IPS-NIHi7 (cell line): ENCODE results near the gene PLEKHA6.
A peak's percentile ranks its signal among the peaks of the same experiment; 100 is the strongest.
"Not testable (repeated sequence)": the region's sequence is repeated elsewhere in the genome, so short reads cannot be mapped to it uniquely, and the experiment has no call there.

ENCODE experiments used
- DNase-seq: peaks from one replicate; pipeline ENCODE4 v3.0.0; 2012; ENCODE audit warnings: mixed read lengths; ENCODE audit errors: extremely low spot score

The PLEKHA6 gene

GRCh38 chr1:204310970-204311369 lies 48.8 kb downstream of the PLEKHA6 start:
- not testable (repeated sequence) for DNase-seq

DNA sequence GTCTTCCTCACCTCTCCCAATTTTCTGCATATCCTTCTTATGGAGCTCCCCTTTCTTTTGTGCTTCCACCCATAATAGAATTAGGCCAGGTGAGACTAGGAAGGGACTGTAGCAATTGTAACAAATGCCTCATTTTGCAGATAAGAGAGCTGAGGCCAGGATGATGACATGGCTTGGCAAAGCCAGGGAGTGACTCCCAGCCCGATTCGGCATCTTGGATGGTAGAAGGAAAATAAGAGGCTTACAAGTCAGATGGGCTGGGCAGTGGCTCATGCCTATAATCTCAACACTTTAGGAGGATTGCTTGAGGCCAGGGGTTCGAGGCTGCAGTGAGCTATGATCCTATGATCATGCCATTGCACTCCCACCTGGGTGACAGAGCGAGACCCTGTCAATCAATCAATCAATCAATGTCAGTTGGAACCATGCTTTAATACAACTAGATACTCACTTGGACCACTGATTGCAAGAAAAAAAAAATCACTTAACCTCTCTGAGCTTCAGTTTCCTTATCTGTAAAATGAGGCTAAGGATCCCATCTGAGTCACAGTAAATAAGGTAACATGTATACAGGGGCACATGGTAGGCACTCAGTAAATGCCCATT lies 51.6 kb downstream of the PLEKHA6 start:
- no peak for DNase-seq

DNA sequence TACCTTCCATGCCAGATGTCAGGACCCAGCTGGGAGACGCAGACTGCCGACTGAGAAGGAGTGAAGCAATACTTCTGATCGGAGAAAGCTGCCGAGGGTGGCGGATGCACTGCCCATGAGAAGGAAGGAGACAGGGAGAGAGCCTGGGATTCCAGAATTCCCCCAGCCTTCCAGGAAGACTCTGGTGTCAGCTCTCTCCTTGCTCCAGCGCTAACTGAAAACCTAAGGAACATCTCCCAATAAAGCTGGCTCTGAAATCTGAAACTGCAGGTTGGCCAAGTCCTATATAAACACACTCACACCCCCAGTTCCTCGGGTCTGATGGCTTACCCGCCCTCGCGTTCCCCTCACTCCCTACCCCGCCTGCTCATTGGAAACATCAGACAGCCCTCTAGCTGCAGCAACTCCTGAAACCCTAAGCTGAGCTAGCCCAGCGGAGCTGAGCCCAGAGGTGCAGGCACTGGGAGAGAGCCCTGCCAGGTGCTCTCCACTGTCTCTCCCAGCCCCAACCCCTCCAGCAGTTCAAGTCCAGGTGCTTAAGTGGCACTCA lies 52.3 kb downstream of the PLEKHA6 start:
- peak; percentile 83 for DNase-seq

- no peak for DNase-seq
Observed at GRCh38 chr1:204306076-204306475, 53.7 kb downstream of the PLEKHA6 start.

GRCh38 chr1:204304067-204304466 lies 55.7 kb downstream of the PLEKHA6 start:
- DNase-seq: peak; percentile 76

- DNase-seq: no peak
Observed at GRCh38 chr1:204302769-204303168, 57.0 kb downstream of the PLEKHA6 start.

GRCh38 chr1:204301171-204301957 lies 58.4 kb downstream of the PLEKHA6 start:
- DNase-seq: no peak

- no peak for DNase-seq
Observed at GRCh38 chr1:204299814-204300365, 59.8 kb downstream of the PLEKHA6 start.

GRCh38 chr1:204296431-204296988 lies 63.2 kb downstream of the PLEKHA6 start:
- DNase-seq: no peak

DNA sequence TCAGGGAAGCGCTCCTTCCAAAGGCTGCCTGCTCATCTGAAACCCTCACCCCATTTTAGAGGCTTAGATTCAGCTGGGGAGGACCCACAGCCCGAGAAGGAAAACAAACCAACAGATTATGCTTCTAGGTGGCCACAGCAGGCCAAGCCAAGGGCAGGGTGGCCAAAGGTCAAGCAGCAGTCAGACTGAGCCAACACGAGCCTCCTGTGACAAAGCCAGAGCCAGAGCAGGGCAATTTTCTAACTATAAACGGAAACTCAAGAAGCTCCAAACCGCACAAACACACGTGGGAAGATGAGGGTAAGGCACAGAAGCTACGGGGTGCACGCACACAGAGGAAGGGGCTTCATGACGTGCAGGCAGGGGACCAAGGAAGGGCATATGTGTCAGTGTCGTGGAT lies 64.1 kb downstream of the PLEKHA6 start:
- DNase-seq: no peak

DNA sequence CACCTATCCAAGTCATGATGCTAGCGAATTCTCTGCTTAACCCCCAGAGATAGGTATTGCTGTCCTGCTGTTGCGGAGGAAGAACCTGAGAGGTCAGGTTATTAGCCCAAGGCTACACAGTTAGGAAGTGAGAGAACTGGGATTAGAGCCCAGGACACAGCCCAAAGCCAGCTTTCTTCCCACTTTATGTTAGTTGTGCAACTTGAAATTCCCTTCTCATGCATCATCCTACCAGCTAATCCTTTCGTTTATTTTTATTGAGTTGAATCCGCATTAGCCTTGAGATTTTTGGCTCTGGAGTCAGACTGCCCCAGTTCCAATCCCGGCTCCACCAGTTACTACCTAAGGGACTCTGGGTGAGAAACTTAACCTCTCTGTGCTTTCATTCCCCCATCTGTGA lies 65.4 kb downstream of the PLEKHA6 start:
- no peak for DNase-seq

- DNase-seq: no peak
Observed at GRCh38 chr1:204293605-204294337, 66.0 kb downstream of the PLEKHA6 start.

GRCh38 chr1:204292740-204293139 lies 67.0 kb downstream of the PLEKHA6 start:
- no peak for DNase-seq

DNA sequence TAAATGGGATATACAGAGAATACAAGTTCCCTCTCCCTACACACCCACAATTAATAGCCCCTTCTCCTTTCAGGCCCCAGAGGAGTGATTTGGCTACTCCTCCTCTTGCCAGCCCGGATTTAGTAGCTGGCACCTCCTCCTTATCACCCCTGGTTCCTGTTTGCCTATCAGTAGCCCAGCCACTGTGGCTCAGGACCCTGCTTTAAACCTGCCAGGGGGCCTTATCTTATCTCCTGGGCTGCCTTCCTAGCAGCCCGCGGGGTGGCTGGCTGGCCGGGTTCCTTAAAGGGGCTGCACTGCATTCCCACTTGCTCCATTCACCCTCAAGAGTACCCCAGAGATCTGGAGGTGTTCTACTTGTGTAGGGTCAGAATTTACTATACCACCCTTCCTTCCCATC lies 70.4 kb downstream of the PLEKHA6 start:
- peak; percentile 33 for DNase-seq

- DNase-seq: peak; percentile 60
Observed at GRCh38 chr1:204288021-204288588, 71.6 kb downstream of the PLEKHA6 start.

DNA sequence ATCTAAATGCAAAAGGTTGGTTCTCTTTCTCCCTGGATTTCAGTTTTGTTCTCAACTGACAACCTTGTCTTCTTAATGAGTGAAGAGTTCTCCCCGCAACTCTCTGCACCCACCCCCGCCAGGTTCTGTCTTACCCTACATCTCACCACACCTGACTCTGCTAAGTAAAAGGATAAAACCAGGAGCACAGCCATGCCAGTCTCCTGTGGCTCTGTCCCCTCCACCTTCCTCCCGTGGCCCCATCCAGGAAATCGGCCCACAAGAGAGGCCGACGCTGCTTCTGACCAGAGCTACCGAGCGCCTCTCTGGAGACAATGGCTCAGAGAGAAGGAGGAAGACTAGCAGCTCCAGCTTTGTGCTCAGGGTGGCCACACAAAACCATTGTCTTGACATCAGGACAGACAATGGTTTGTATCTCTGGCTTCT lies 72.2 kb downstream of the PLEKHA6 start:
- no peak for DNase-seq

GRCh38 chr1:204286831-204287421 lies 72.8 kb downstream of the PLEKHA6 start:
- no peak for DNase-seq

DNA sequence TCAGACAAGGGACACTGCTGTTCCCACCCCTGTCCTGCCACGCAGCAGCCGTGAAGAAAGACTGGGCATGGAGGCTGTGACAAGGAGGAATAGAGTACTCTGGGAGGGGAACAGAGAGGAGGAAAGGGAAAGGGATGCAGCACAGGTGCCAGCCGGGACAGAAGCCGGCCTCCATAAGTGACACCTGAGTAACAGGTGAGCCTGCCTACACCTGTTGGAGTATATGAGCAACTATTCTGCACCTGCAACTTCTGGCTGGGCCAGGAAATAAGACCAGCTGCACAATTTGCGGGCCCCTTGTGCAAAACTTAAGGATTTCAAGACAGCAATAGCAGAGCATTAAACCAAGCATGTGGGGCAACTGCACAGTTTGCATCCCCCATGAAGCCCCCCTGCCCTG lies 73.4 kb downstream of the PLEKHA6 start:
- no peak for DNase-seq

DNA sequence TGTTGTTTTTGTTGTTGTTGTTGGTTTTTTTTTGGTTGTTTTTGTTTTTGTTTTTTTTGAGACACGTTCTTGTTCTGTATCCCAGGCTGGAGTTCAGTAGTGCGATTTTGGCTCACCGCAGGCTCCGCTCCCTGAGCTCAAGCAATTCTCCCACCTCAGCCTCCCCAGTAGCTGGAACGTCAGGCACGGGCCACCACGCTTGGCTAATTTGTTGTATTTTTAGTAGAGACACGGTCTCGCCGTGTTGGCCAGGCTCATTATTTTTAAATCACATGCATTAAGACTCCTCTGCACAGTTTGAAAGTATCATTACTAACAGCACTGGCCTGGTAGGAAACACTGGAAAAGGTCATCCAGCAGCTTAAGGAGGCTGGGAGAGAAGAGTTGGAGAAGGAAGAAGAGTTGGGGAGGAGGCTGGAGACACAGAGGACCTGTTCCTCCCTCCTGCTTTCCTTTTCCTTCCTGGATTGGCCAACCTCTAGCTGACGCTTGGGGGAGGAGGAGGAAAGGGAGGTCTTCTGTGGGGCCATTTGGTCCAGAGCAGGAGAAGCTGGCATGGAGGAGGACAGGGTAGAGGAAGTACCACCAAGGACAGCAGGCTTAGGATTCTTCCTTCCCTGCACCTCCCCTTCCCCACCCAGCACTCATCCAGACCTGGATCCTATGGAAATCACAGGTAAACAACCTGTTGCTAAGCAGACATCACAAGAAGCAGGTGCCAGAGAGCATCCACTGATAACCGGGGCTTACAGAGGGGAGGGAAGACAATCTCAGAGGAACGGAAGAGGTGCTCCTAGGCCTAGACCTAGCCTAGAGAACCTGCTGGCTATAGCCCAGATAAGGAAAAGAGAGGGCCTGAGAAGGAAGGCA lies 74.1 kb downstream of the PLEKHA6 start:
- DNase-seq: no peak

- no peak for DNase-seq
Observed at GRCh38 chr1:204284929-204285328, 74.8 kb downstream of the PLEKHA6 start.
